HepG2 (cell line): ENCODE data around the gene CDC27. TPM values are rescaled to one million over a fixed set of nuclear protein-coding genes. Genes with fewer than 3 reads are reported as not detected.
A peak's percentile ranks its signal among the peaks of the same experiment; 100 is the strongest.

Experiments used
- ARID3A ChIP-seq: IDR thresholded peaks from 2 replicates; pipeline ENCODE4 v1.6.1; 2012; ENCODE audit warnings: low read depth, low read length, improper control_type of control experiment
- ELK4 ChIP-seq: sonication (generic); formaldehyde crosslinking; IDR thresholded peaks from 2 replicates; pipeline ENCODE4 v1.9.0; 2021; ENCODE audit warnings: missing genetic modification reagents, borderline replicate concordance
- HNF4G ChIP-seq, 2 experiments: sonication (generic) in 1 of 2; formaldehyde crosslinking in 1 of 2; IDR thresholded peaks; 2 replicates each; pipeline versions ENCODE4 v1.4.0 to v1.6.1; 2011 to 2020; ENCODE audit warnings: borderline replicate concordance in 2 of 2, low read depth in 2 of 2, mild to moderate bottlenecking in 2 of 2, low read length in 1 of 2, missing genetic modification reagents in 1 of 2, moderate library complexity in 1 of 2
- KDM4B ChIP-seq: sonication (generic); formaldehyde crosslinking; IDR thresholded peaks from 2 replicates; pipeline ENCODE4 v1.4.0; 2020; ENCODE audit warnings: missing genetic modification reagents
- MTF1 ChIP-seq: sonication (generic); formaldehyde crosslinking; IDR thresholded peaks from 2 replicates; pipeline ENCODE4 v1.5.0; 2020; ENCODE audit warnings: missing genetic modification reagents
- PBX3 ChIP-seq: sonication (generic); formaldehyde crosslinking; IDR thresholded peaks from 2 replicates; pipeline ENCODE4 v1.8.1; 2023; ENCODE audit warnings: missing genetic modification reagents, inconsistent platforms, borderline replicate concordance
- SAP130 ChIP-seq: IDR thresholded peaks from 2 replicates; pipeline ENCODE4 v1.6.1; 2016; ENCODE audit warnings: low read depth
- ZBTB40 ChIP-seq, 2 experiments: fragments of 450-650 bp in 1 of 2; sonication (generic) in 1 of 2; formaldehyde crosslinking in 1 of 2; IDR thresholded peaks; 2 replicates each; pipeline versions ENCODE4 v1.6.1 to v1.8.0; 2016 to 2022; ENCODE audit warnings: antibody characterized with exemption in 1 of 2, mild to moderate bottlenecking in 1 of 2, missing genetic modification reagents in 1 of 2
- ZNF24 ChIP-seq: fragments of 450-650 bp; IDR thresholded peaks from 2 replicates; pipeline ENCODE4 v1.6.1; 2017; ENCODE audit warnings: antibody characterized with exemption, mild to moderate bottlenecking
- ZNF292 ChIP-seq: sonication (generic); formaldehyde crosslinking; IDR thresholded peaks from 2 replicates; pipeline ENCODE4 v1.8.1; 2022; ENCODE audit warnings: mild to moderate bottlenecking, low read depth, missing genetic modification reagents, borderline replicate concordance
- ZSCAN5A ChIP-seq: sonication (generic); formaldehyde crosslinking; IDR thresholded peaks from 2 replicates; pipeline ENCODE4 v1.8.0; 2022; ENCODE audit warnings: mild to moderate bottlenecking, missing genetic modification reagents, borderline replicate concordance
- polyA plus RNA-seq, 8 experiments: library from polyadenylated mRNA; depleted of rRNA in 3 of 8; stranded (reverse) in 7 of 8; unstranded in 1 of 8; fragments of >200 nt; fragmentation: Illumina TruSeq in 4 of 8; extraction: Trizol in 4 of 8; gene quantifications; 2 replicates each; pipeline versions ENCODE4 v1.2.1 to v1.2.3, GENCODE V29; 2011 to 2016; ENCODE audit warnings: low read depth in 4 of 8, missing spikeins in 1 of 8, mixed read lengths in 1 of 8; ENCODE audit not compliant: insufficient read depth in 1 of 8
- total RNA-seq, 5 experiments: library from RNA; depleted of rRNA; stranded (reverse); fragments of >200 nt; fragmentation: Illumina TruSeq; extraction: Trizol; gene quantifications; 2 replicates each; pipeline ENCODE4 v1.2.3, GENCODE V29; 2016; ENCODE audit warnings: low read depth in 1 of 5

CDC27 gene
- total and polyA plus RNA-seq, 2 of the 13 experiments (the other 11 are each of a cell fraction or from before 2014, with no cell fraction given) = 80.7 to 102 TPM

- TF ChIP-seq SAP130 (CRISPR knock-in tag) (peak; percentile 79), ZBTB40 (IDR thresholded peaks at IDR 0.05) (no peak), ZBTB40 (CRISPR knock-in tag; IDR thresholded peaks at IDR 0.05) (no peak), ELK4 (CRISPR knock-in tag) (no peak), HNF4G (IDR thresholded peaks at IDR 0.05; ENCODE audit: borderline replicate concordance, low read depth, low read length) (0 out of 2 replicates have a peak, but pooled peaks have one; percentile 29), HNF4G (CRISPR knock-in tag; IDR thresholded peaks at IDR 0.05; ENCODE audit: borderline replicate concordance, low read depth) (no peak), MTF1 (CRISPR knock-in tag) (no peak), ZNF24 (no peak), KDM4B (CRISPR knock-in tag) (0 out of 2 replicates have a peak, but pooled peaks have one; percentile 73), ARID3A (peak; percentile 28; the same call in 1 of the 2 replicates), ZNF292 (peak; percentile 15; the same call in 1 of the 2 replicates), PBX3 (CRISPR knock-in tag) (no peak), ZSCAN5A (CRISPR knock-in tag) (peak; percentile 54; the same call in 1 of the 2 replicates)
Observed at GRCh38 chr17:47229535-47230443, 40.7 kb upstream of the CDC27 start (continued).
